ENCODE data around the gene ENG.

DNA sequence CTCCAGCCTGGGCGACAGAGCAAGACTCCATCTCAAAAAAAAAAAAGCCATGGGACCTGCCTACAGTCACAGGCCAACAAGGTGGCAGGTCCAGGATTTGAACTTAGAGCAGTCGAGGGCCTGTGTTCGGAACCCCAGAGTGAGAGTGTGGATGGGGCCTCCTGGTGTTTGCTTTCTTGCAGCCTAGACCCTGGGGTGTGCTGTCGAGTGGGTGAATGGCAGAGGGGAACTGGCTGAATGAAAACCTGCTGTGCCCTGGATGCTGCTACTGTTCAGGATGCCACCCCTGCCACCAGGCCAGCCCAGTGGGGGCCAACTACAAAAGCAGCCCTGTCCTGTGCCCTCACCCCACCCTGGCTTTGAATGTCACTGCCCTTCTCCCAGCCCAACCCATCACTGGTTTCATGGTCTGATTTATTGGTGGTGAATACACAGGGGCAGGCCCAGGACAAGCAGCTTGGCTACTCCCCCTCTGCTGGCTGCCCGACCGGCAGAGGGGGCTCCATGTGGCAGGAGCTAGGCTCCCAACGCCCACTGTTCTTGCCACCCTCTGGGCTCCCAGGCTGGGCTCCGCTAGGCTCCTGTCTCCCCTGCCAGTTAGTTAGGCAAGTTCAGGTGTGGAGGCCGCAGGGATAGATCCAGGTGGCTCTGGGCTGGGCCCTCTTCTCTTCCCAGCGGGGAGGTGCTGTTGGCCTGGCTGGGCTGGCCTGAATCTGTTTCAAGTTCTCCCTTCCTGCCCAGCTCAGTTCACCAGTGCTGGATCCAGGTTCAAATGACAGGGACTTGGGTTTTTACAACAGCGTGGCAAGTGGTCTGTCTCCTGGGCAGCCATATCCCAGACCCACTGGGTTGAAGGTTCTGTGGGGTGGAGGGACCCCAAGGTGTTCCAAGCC is 39.6 kb downstream of the ENG start:
- TF ChIP-seq, protein P1, sequence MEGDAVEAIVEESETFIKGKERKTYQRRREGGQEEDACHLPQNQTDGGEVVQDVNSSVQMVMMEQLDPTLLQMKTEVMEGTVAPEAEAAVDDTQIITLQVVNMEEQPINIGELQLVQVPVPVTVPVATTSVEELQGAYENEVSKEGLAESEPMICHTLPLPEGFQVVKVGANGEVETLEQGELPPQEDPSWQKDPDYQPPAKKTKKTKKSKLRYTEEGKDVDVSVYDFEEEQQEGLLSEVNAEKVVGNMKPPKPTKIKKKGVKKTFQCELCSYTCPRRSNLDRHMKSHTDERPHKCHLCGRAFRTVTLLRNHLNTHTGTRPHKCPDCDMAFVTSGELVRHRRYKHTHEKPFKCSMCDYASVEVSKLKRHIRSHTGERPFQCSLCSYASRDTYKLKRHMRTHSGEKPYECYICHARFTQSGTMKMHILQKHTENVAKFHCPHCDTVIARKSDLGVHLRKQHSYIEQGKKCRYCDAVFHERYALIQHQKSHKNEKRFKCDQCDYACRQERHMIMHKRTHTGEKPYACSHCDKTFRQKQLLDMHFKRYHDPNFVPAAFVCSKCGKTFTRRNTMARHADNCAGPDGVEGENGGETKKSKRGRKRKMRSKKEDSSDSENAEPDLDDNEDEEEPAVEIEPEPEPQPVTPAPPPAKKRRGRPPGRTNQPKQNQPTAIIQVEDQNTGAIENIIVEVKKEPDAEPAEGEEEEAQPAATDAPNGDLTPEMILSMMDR (IDR thresholded peaks at IDR 0.05) = no peak
- TF ChIP-seq POLR2A (IDR thresholded peaks at IDR 0.05) = no peak

All from stomach (tissue), 4 donors.